Astrocyte of the cerebellum (primary cell): ENCODE results near the gene RSRC1.

Source experiments
- DNase-seq: peaks from one replicate; pipeline ENCODE4 v3.0.0-alpha.2; 2011; ENCODE audit warnings: low read depth
- H3K4me3 ChIP-seq: 2 replicates; pipeline ENCODE4 v1.5.1; 2011; ENCODE audit warnings: mild to moderate bottlenecking, low read depth, low read length, moderate library complexity
- CTCF ChIP-seq: IDR thresholded peaks from 2 replicates; pipeline ENCODE4 v1.5.1; 2012; ENCODE audit warnings: low read length, low read depth, moderate library complexity, mild to moderate bottlenecking; ENCODE audit errors: missing control alignments
- in situ Hi-C: cut with HindIII; loops from 2 replicates; pipeline ENCODE4 v1.10.0; 2017; ENCODE audit warnings: low sequenced_read_pairs

The RSRC1 gene

DNA sequence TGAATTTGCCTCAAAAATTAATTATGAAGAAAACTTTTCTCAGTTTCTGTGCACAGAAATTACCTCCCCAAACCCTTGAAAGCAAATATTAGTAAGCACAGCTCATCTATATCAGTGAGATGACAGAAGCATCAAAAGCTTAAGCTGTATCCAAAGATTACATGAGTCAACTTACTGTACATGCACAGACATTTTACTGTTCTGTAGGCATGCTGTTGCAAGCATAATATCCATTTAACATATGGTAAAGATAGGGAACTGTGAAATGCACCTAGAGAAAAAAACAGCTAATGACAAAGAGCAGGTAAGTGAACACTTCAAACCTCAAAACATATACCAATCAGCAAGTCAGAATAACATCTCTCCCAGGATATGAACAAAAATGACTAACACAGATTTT lies 24.5 kb upstream of the RSRC1 start:
- TF ChIP-seq CTCF: no peak
- in situ Hi-C loops: no loop called here
- H3K4me3 ChIP-seq: no peak overlapping the region
- DNase-seq: no peak

GRCh38 chr3:158085931-158086330 lies 24.0 kb upstream of the RSRC1 start:
- in situ Hi-C loops: no loop called here
- no peak for TF ChIP-seq CTCF
- no peak overlapping the region for H3K4me3 ChIP-seq
- no peak for DNase-seq

GRCh38 chr3:158086361-158086760 lies 23.5 kb upstream of the RSRC1 start:
- no peak for TF ChIP-seq CTCF
- in situ Hi-C loops: no loop called here
- H3K4me3 ChIP-seq: no peak overlapping the region
- no peak for DNase-seq

GRCh38 chr3:158086776-158087175 lies 23.1 kb upstream of the RSRC1 start:
- no peak for DNase-seq
- no peak overlapping the region for H3K4me3 ChIP-seq
- no peak for TF ChIP-seq CTCF
- in situ Hi-C loops: no loop called here

- in situ Hi-C loops: no loop called here
- DNase-seq: no peak
Measured at GRCh38 chr3:158091531-158091930, 18.4 kb upstream of the RSRC1 start.

GRCh38 chr3:158093526-158093925 lies 16.4 kb upstream of the RSRC1 start:
- H3K4me3 ChIP-seq: no peak overlapping the region
- in situ Hi-C loops: no loop called here
- DNase-seq: no peak
- no peak for TF ChIP-seq CTCF

More at GRCh38 chr3:158091531-158091930, 18.4 kb upstream of the RSRC1 start:
- peak; percentile 38 for TF ChIP-seq CTCF
- H3K4me3 ChIP-seq: no peak overlapping the region
